Renal pelvis (tissue), 4 donors: ENCODE data around the gene CYTH4. TPM values are rescaled to one million over a fixed set of nuclear protein-coding genes. Genes with fewer than 3 reads are reported as not detected.
"Not testable (repeated sequence)": the region's sequence is repeated elsewhere in the genome, so short reads cannot be mapped to it uniquely, and the experiment has no call there.

Source experiments
- DNase-seq: peaks from one replicate; pipeline ENCODE4 v3.0.0-alpha.2; 2013
- polyA plus RNA-seq, 3 donors: library from polyadenylated mRNA; unstranded; fragments of 120-200 nt; gene quantifications; one replicate each; pipeline ENCODE4 v1.2.1, GENCODE V29; 2013; ENCODE audit not compliant: insufficient read length in 3 of 3

CYTH4 gene
- polyA plus RNA-seq, 3 donors, result 3.6 to 4.7 (median 4.5) TPM

- no peak for DNase-seq
Observed at GRCh38 chr22:37326726-37327125, 44.4 kb downstream of the CYTH4 start.

- DNase-seq, result no peak
Observed at GRCh38 chr22:37328017-37328416, 45.7 kb downstream of the CYTH4 start.

- not testable (repeated sequence) for DNase-seq
Observed at GRCh38 chr22:37328538-37329237, 46.4 kb downstream of the CYTH4 start.

GRCh38 chr22:37329238-37330140, 47.2 kb downstream of the CYTH4 start:
- no peak for DNase-seq

- DNase-seq, result peak; percentile 78
Observed at GRCh38 chr22:37330200-37331033, 48.1 kb downstream of the CYTH4 start.

GRCh38 chr22:37331034-37331428, 48.7 kb downstream of the CYTH4 start:
- no peak for DNase-seq

- no peak for DNase-seq
Observed at GRCh38 chr22:37331856-37332536, 49.7 kb downstream of the CYTH4 start.

GRCh38 chr22:37333724-37334460, 51.6 kb downstream of the CYTH4 start:
- no peak for DNase-seq

GRCh38 chr22:37334461-37334858, 52.2 kb downstream of the CYTH4 start:
- DNase-seq, result no peak

- DNase-seq, result no peak
Observed at GRCh38 chr22:37334859-37335805, 52.8 kb downstream of the CYTH4 start.

GRCh38 chr22:37335806-37336199, 53.5 kb downstream of the CYTH4 start:
- no peak for DNase-seq

GRCh38 chr22:37336579-37336978, 54.3 kb downstream of the CYTH4 start:
- no peak for DNase-seq

- no peak for DNase-seq
Observed at GRCh38 chr22:37337204-37337943, 55.1 kb downstream of the CYTH4 start.

- DNase-seq, result no peak
Observed at GRCh38 chr22:37338539-37339246, 56.4 kb downstream of the CYTH4 start.

- peak; percentile 50 for DNase-seq
Observed at GRCh38 chr22:37340331-37341262, 58.3 kb downstream of the CYTH4 start.

GRCh38 chr22:37342065-37342464, 59.8 kb downstream of the CYTH4 start:
- no peak for DNase-seq

GRCh38 chr22:37343348-37343747, 61.0 kb downstream of the CYTH4 start:
- no peak for DNase-seq
